SK-N-SH treated with all-trans-retinoic acid at 6 μM for 48 hours (cell line): ENCODE data around the gene SLC1A7.

Experiments used
- ATAC-seq: fragments of 200-7000 bp; cut with Tn5 transposase; 3 replicates; pipeline ENCODE4 v1.9.1; 2020; ENCODE audit warnings: mild to moderate bottlenecking, moderate library complexity
- ARNTL ChIP-seq: fragments of 450-650 bp; formaldehyde crosslinking; IDR thresholded peaks from 2 replicates; pipeline ENCODE4 v1.5.0; 2020; ENCODE audit warnings: low read depth, mild to moderate bottlenecking, moderate library complexity, borderline replicate concordance
- BACH2 ChIP-seq: fragments of 250-450 bp; sonication (Bioruptor Pico); IDR thresholded peaks from 2 replicates; pipeline ENCODE4 v1.9.0; 2021; ENCODE audit warnings: mild to moderate bottlenecking, borderline replicate concordance
- CREB5 ChIP-seq: fragments of 250-450 bp; sonication (Bioruptor Pico); IDR thresholded peaks from 2 replicates; pipeline ENCODE4 v1.5.1; 2020; ENCODE audit warnings: low read depth, mild to moderate bottlenecking, moderate library complexity
- CSRNP3 ChIP-seq: fragments of 250-450 bp; sonication (Bioruptor Pico); IDR thresholded peaks from 2 replicates; pipeline ENCODE4 v1.5.1; 2021; ENCODE audit warnings: mild to moderate bottlenecking, moderate library complexity
- ESRRG ChIP-seq: fragments of 250-450 bp; sonication (Bioruptor Pico); IDR thresholded peaks from 2 replicates; pipeline ENCODE4 v1.6.1; 2021; ENCODE audit warnings: mild to moderate bottlenecking
- GLIS3 ChIP-seq: fragments of 250-450 bp; sonication (Bioruptor Pico); IDR thresholded peaks from 2 replicates; pipeline ENCODE4 v1.5.0; 2020; ENCODE audit warnings: mild to moderate bottlenecking, moderate library complexity
- PATZ1 ChIP-seq: fragments of 250-450 bp; sonication (Bioruptor Pico); IDR thresholded peaks from 2 replicates; pipeline ENCODE4 v1.8.0; 2020; ENCODE audit warnings: mild to moderate bottlenecking, moderate library complexity, borderline replicate concordance
- PPARA ChIP-seq: fragments of 250-450 bp; sonication (Bioruptor Pico); IDR thresholded peaks from 2 replicates; pipeline ENCODE4 v1.5.0; 2020; ENCODE audit warnings: mild to moderate bottlenecking, borderline replicate concordance
- RARB ChIP-seq: fragments of 250-450 bp; sonication (Bioruptor Pico); IDR thresholded peaks from 2 replicates; pipeline ENCODE4 v1.8.0; 2021; ENCODE audit warnings: mild to moderate bottlenecking, moderate library complexity
- SNAI2 ChIP-seq: fragments of 250-450 bp; sonication (Bioruptor Pico); IDR thresholded peaks from 2 replicates; pipeline ENCODE4 v1.5.0; 2020; ENCODE audit warnings: mild to moderate bottlenecking, moderate library complexity
- TCF4 ChIP-seq: fragments of 250-450 bp; sonication (Bioruptor Pico); IDR thresholded peaks from 2 replicates; pipeline ENCODE4 v1.8.0; 2021; ENCODE audit warnings: mild to moderate bottlenecking, moderate library complexity, borderline replicate concordance
- TOX ChIP-seq: fragments of 250-450 bp; sonication (Bioruptor Pico); IDR thresholded peaks from 2 replicates; pipeline ENCODE4 v1.8.0; 2021; ENCODE audit warnings: mild to moderate bottlenecking, moderate library complexity, borderline replicate concordance
- TSHZ2 ChIP-seq: fragments of 250-450 bp; sonication (Bioruptor Pico); IDR thresholded peaks from 2 replicates; pipeline ENCODE4 v1.5.0; 2020; ENCODE audit warnings: mild to moderate bottlenecking, moderate library complexity
- ZFP3 ChIP-seq: fragments of 250-450 bp; sonication (Bioruptor Pico); IDR thresholded peaks from 2 replicates; pipeline ENCODE4 v1.5.0; 2020; ENCODE audit warnings: mild to moderate bottlenecking, moderate library complexity
- ZFP30 ChIP-seq: fragments of 450-650 bp; formaldehyde crosslinking; IDR thresholded peaks from 2 replicates; pipeline ENCODE4 v1.5.0; 2022; ENCODE audit warnings: mild to moderate bottlenecking, moderate library complexity
- ZNF565 ChIP-seq: fragments of 450-650 bp; formaldehyde crosslinking; conservative IDR thresholded peaks from 2 replicates; pipeline ENCODE4 v1.5.0; 2020; ENCODE audit warnings: low read depth, mild to moderate bottlenecking, moderate library complexity
- ZNF70 ChIP-seq: fragments of 450-650 bp; formaldehyde crosslinking; IDR thresholded peaks from 2 replicates; pipeline ENCODE4 v1.5.0; 2020; ENCODE audit warnings: mild to moderate bottlenecking, moderate library complexity
- ZNF8 ChIP-seq: fragments of 450-650 bp; formaldehyde crosslinking; IDR thresholded peaks from 2 replicates; pipeline ENCODE4 v1.5.0; 2020; ENCODE audit warnings: mild to moderate bottlenecking, moderate library complexity
- TF ChIP-seq, protein P1 (sequence below): fragments of 250-450 bp; sonication (Bioruptor Pico); IDR thresholded peaks from 2 replicates; pipeline ENCODE4 v1.8.0; 2021; ENCODE audit warnings: low read depth, mild to moderate bottlenecking, moderate library complexity, borderline replicate concordance

The SLC1A7 gene

DNA sequence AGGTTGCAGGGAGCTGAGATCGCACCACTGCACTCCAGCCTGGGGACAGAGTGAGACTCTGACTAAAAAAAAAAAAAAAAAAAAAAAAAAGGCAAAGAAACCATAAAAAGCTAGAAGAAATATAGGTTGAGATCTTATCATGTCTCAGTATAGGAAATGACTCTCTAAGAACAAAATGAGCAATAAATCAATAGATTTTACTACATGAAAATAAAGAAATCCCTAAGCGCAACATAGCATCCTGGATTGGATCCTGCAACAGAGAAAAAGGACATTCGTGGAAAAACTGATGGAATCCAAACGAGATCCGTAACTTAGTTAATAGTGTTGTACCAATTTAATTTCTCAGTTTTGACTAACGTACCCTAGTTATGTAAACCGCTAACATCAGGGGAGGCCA lies 35.3 kb downstream of the SLC1A7 start:
- ATAC-seq, result no peak
- TF ChIP-seq TSHZ2 (CRISPR knock-in tag) (no peak), ZNF8 (CRISPR knock-in tag) (no peak), PATZ1 (no peak), SNAI2 (CRISPR knock-in tag) (no peak), PPARA (CRISPR knock-in tag) (no peak), TOX (no peak), ZFP30 (CRISPR knock-in tag) (no peak), BACH2 (CRISPR knock-in tag) (no peak), TCF4 (CRISPR knock-in tag) (no peak), ARNTL (CRISPR knock-in tag) (no peak), ESRRG (CRISPR knock-in tag) (no peak), ZNF70 (CRISPR knock-in tag) (no peak), CREB5 (no peak)
- TF ChIP-seq, protein P1, sequence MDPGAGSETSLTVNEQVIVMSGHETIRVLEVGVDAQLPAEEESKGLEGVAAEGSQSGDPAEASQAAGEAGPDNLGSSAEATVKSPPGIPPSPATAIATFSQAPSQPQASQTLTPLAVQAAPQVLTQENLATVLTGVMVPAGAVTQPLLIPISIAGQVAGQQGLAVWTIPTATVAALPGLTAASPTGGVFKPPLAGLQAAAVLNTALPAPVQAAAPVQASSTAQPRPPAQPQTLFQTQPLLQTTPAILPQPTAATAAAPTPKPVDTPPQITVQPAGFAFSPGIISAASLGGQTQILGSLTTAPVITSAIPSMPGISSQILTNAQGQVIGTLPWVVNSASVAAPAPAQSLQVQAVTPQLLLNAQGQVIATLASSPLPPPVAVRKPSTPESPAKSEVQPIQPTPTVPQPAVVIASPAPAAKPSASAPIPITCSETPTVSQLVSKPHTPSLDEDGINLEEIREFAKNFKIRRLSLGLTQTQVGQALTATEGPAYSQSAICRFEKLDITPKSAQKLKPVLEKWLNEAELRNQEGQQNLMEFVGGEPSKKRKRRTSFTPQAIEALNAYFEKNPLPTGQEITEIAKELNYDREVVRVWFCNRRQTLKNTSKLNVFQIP, result no peak

DNA sequence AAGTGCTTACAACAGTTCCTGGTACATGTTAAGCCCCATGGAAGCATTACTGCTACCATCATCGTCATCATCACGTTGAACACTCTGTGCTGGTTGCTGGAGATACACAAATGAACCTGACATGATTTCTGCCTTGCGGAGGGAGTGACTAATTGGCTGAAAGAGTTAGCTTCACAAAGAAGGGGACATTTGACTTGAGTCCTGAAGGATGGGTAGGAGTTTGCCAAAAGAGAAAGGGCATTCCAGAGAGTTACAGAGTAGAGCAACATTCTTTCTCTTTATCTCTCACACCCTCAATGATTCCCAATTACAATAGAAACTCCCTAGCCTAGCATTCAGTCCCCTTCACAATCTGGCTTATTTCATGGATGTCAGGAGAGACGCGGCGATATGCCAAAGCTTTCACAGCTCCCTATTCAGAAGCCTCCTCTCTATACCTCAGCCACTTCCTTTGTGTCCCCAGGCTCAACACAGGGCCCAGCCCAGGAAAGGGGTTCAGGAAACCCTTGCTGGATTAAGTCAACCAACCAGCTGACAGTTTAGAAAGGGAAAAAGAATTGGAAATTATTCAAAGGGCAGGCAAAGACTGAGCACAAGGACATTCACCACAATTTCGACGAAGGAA lies 38.0 kb downstream of the SLC1A7 start:
- TF ChIP-seq ZFP3 (CRISPR knock-in tag), result peak; percentile 91
- TF ChIP-seq ZNF565 (CRISPR knock-in tag), result no peak
- no peak for TF ChIP-seq GLIS3
- TF ChIP-seq, all 23 proteins: peak for 1
- ATAC-seq, result no peak

DNA sequence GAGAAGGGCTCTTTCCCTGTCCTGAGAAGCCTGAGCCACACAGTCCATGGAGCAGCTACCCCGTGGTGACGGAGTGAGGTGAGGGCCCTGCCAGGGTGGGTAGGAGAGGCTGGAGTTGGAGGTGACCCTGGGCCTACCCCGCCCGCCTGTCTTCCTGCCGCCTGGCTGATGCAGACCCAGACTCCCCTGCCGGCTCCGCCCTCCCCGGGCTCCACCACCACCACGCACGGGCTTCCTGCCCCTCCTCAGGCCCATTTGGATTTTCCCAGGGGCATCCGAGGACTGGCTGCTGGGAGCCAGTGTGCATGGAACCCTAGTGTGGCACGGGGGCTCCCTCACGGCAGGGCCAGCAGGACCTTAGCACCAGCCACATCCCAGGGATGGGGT lies 47.9 kb downstream of the SLC1A7 start:
- no peak for ATAC-seq
- TF ChIP-seq TCF4 (CRISPR knock-in tag) (no peak), CSRNP3 (CRISPR knock-in tag) (no peak), PPARA (CRISPR knock-in tag) (no peak), ZNF8 (CRISPR knock-in tag) (no peak), GLIS3 (no peak), BACH2 (CRISPR knock-in tag) (no peak), ZNF565 (CRISPR knock-in tag) (no peak), CREB5 (no peak), PATZ1 (no peak), RARB (CRISPR knock-in tag) (no peak), SNAI2 (CRISPR knock-in tag) (no peak), ZFP3 (CRISPR knock-in tag) (no peak)
- TF ChIP-seq, protein P1, result no peak
